PC-9 (cell line): ENCODE results near the gene GGCX. TPM values are rescaled to one million over a fixed set of nuclear protein-coding genes. Genes with fewer than 3 reads are reported as not detected.

Source experiments
- BruUV-seq: library from RNA; stranded (reverse); fragments of 400-500 nt; replicated peaks from 2 replicates; lab custom pipeline; 2021; lab: Mats Ljungman, UMichigan
- CTCF ChIA-PET: fragments of 300-600 bp; sonication (Branson Sonifier 250); formaldehyde crosslinking; loops from one replicate; lab custom pipeline; 2022; ENCODE audit warnings: antibody characterized with exemption; lab: Charles Lee
- POLR2A ChIA-PET: fragments of 300-600 bp; sonication (Branson Sonifier 250); formaldehyde crosslinking; loops from one replicate; lab custom pipeline; 2022; ENCODE audit warnings: antibody characterized with exemption; ENCODE audit not compliant: unreplicated experiment; lab: Charles Lee
- DNase-seq, 2 experiments: peaks; one replicate each; pipeline versions ENCODE4 v3.0.0 to v3.0.0-alpha.2; 2015 to 2022; ENCODE audit warnings: mixed read lengths in 1 of 2
- H2AFZ ChIP-seq: fragments of 200-600 bp; sonication (generic); 2 replicates; pipeline ENCODE4 v1.8.1; 2017; ENCODE audit warnings: antibody characterized with exemption
- H3F3A ChIP-seq: fragments of 200-600 bp; sonication (generic); 2 replicates; pipeline ENCODE4 v1.8.1; 2017; ENCODE audit warnings: antibody characterized with exemption, mild to moderate bottlenecking, low read depth; ENCODE audit not compliant: insufficient read depth
- H3K27ac ChIP-seq: fragments of 200-600 bp; sonication (generic); 2 replicates; pipeline ENCODE4 v1.6.1; 2016; ENCODE audit warnings: mixed run types
- H3K27me3 ChIP-seq: fragments of 200-600 bp; sonication (generic); 2 replicates; pipeline ENCODE4 v1.6.1; 2016; ENCODE audit warnings: low read depth, mixed run types; ENCODE audit not compliant: insufficient read depth
- H3K36me3 ChIP-seq: fragments of 200-600 bp; sonication (generic); 2 replicates; pipeline ENCODE4 v1.6.1; 2016; ENCODE audit warnings: low read depth, mixed run types
- H3K4me1 ChIP-seq: fragments of 200-600 bp; sonication (generic); replicated peaks from 2 replicates; pipeline ENCODE4 v1.6.1; 2016; ENCODE audit warnings: mixed run types; ENCODE audit not compliant: insufficient read depth
- H3K4me2 ChIP-seq: fragments of 200-600 bp; sonication (generic); 2 replicates; pipeline ENCODE4 v1.6.1; 2017; ENCODE audit warnings: mixed run types
- H3K4me3 ChIP-seq: fragments of 200-600 bp; sonication (generic); 2 replicates; pipeline ENCODE4 v1.6.1; 2016; ENCODE audit warnings: mixed run types
- H3K79me2 ChIP-seq: fragments of 200-600 bp; sonication (generic); 2 replicates; pipeline ENCODE4 v1.6.1; 2017; ENCODE audit warnings: low read depth, mixed run types
- H3K9me2 ChIP-seq: fragments of 200-600 bp; sonication (generic); 2 replicates; pipeline ENCODE4 v1.8.1; 2017; ENCODE audit warnings: mild to moderate bottlenecking; ENCODE audit not compliant: insufficient read depth
- H3K9me3 ChIP-seq: fragments of 200-600 bp; sonication (generic); 2 replicates; pipeline ENCODE4 v1.8.1; 2016; ENCODE audit warnings: low read depth; ENCODE audit not compliant: insufficient read depth
- H4K20me1 ChIP-seq: fragments of 200-600 bp; sonication (generic); 2 replicates; pipeline ENCODE4 v1.8.1; 2017; ENCODE audit not compliant: insufficient read depth
- EZH2 ChIP-seq: fragments of 200-600 bp; sonication (generic); IDR thresholded peaks from 2 replicates; pipeline ENCODE4 v1.8.0; 2017; ENCODE audit warnings: antibody characterized with exemption, low read depth
- intact Hi-C: fragments of 100-400 bp; cut with micrococcal nuclease; formaldehyde crosslinking; loops from one replicate; pipeline ENCODE4 v1.10.0; 2022; ENCODE audit not compliant: unreplicated experiment
- total RNA-seq: library from RNA; stranded (reverse); gene quantifications from 2 replicates; pipeline ENCODE4 v1.2.3, GENCODE V29; 2021
- TF ChIP-seq, protein P1 (sequence below): fragments of 200-600 bp; sonication (generic); conservative IDR thresholded peaks from 2 replicates; pipeline ENCODE4 v1.6.1; 2017; ENCODE audit warnings: mixed run types, antibody characterized with exemption, mild to moderate bottlenecking, moderate library complexity

Gene GGCX
- total RNA-seq, 1 experiment from 2014 or later, result 30.2 TPM

DNA sequence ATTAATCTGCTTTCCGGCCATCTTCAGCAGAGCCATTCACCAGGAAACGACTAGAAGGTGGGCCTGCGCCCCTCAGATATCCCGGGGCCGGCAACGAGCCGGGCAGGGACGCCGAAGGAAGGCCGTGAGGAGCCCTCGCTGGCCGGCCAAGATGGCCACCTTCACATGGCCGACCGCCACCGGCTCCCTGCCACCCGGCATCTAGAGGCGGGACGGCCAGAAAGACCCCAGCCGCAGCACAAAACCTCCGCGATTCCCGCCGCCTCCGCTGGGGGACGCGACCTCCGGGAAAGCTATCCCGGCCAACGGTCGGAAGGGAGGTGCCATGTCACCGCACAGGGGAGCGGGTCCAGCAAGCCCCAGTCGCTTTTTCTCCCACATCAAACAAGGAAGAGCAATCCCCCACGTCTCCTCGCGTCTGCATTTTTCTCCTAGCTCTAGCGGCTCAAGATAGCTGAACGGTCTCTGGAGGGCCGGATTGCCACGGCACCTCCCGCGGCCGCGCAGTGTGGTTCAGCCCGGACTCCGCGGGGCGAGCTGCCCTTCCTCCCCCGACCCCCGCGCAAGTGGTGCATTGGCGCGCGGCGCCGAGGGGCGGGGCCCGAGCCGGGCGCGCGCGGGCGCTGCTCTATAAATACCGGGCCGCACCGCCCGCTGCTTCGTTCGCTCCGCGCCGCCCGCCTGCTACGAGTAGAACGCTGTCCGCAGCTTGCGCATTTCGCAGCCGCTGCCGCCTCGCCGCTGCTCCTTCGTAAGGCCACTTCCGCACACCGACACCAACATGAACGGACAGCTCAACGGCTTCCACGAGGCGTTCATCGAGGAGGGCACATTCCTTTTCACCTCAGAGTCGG, 22.6 kb downstream of the GGCX start, which contains the start of gene MAT2A:
Gene MAT2A, plus strand, starts transcription at position 662 of the 854 bp plus-strand sequence. Its CDS starts 120 bp downstream, at position 782.
- H3K79me2 ChIP-seq, result peaks cover 77% of the 10 kb centered on the region
- POLR2A ChIA-PET, result interaction anchor here (0.5 to 1.2 kb wide), 18 partner anchors 11 to 567 kb away, joined by 3 to 39 read pairs (median 5); partner anchors contain the start of genes POLR1A, USP39 and VAMP8
- H3K4me2 ChIP-seq, result peak within 1 kb of the TSS; percentile 87
- no peaks in the 10 kb centered on the region for H3K9me3 ChIP-seq
- peak within 1 kb of the TSS; percentile 83 for H2AFZ ChIP-seq
- peak within 1 kb of the TSS; percentile 97 for H3K27ac ChIP-seq
- no TSS peak for BruUV-seq
- peaks cover 40% of the 10 kb centered on the region for H3K36me3 ChIP-seq
- peaks cover 52% of the 10 kb centered on the region for H3F3A ChIP-seq
- intact Hi-C loops, result loop anchor here (1.0 to 2.0 kb wide), 2 partner anchors 34 to 118 kb away; no protein-coding TSS in a partner anchor
- peak; percentile 81 to 91 for DNase-seq
- CTCF ChIA-PET, result interaction anchor here (0.6 to 0.9 kb wide), 2 partner anchors 148 to 478 kb away, joined by 5 to 8 read pairs; no protein-coding TSS in a partner anchor
- peaks cover 38% of the 10 kb centered on the region for H3K4me1 ChIP-seq
- H3K27me3 ChIP-seq, result no peaks in the 10 kb centered on the region
- no peaks in the 10 kb centered on the region for H3K9me2 ChIP-seq
- H4K20me1 ChIP-seq, result peaks cover 43% of the 10 kb centered on the region
- peak within 1 kb of the TSS; percentile 100 for H3K4me3 ChIP-seq
- no peak for TF ChIP-seq EZH2
- TF ChIP-seq, protein P1, sequence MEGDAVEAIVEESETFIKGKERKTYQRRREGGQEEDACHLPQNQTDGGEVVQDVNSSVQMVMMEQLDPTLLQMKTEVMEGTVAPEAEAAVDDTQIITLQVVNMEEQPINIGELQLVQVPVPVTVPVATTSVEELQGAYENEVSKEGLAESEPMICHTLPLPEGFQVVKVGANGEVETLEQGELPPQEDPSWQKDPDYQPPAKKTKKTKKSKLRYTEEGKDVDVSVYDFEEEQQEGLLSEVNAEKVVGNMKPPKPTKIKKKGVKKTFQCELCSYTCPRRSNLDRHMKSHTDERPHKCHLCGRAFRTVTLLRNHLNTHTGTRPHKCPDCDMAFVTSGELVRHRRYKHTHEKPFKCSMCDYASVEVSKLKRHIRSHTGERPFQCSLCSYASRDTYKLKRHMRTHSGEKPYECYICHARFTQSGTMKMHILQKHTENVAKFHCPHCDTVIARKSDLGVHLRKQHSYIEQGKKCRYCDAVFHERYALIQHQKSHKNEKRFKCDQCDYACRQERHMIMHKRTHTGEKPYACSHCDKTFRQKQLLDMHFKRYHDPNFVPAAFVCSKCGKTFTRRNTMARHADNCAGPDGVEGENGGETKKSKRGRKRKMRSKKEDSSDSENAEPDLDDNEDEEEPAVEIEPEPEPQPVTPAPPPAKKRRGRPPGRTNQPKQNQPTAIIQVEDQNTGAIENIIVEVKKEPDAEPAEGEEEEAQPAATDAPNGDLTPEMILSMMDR, result peak; percentile 69

DNA sequence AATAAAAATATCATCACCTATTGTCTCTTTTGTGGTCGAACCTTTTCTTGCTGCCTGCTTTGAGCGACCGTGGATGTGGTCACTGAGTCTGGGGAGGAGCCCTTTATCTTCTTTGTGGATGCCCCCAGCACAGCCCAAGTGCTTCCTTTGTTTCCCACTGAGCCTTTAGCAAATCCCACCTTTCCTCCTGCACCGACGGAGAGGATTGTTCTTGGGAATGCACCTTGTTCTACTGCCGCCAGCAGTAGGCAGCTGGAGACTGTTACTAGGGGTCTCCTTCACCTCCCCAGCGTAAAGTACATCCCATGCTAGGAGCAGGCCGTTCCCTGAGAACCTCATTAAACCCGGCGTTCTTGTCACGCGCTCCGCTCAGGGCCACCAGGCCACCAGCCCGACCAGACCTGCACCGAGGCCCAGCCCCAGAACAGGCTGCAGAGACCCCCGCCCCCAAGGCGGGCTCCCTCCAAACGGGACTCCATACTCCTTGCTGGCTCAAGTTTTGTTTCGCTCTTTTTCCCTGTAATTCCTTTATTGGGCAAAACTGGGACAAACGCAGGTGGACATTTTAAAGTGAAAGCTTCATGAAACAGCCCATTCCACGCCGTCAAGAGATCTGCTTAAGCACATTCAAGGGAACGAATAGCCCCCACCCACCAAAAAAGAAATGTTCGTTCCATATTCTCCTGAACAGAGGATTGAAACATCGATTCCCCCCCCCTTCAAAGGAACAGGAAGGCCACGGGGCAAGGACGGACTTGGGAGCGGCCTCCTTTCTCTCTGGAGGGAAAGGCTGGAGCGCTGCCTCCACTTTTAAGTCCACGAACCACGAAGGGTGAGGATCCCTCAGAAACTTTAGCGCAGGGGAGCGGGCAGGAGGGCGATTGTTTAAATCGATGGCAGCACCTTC, 23.4 kb downstream of the GGCX start:
- POLR2A ChIA-PET, result interaction anchor here (0.6 to 0.9 kb wide), 4 partner anchors 35 to 568 kb away, joined by 4 to 12 read pairs (median 6); partner anchors contain the start of genes POLR1A and RNF181
- CTCF ChIA-PET, result no interaction called here
- no peak for DNase-seq

More for the DNA sequence above, 23.4 kb downstream of the GGCX start:
- Histone ChIP-seq H3K27me3 (no peaks in the 10 kb centered on the region), H3K9me2 (no peaks in the 10 kb centered on the region), H3K4me3 (peak overlapping the region; percentile 100), H3K4me2 (peak overlapping the region; percentile 87), H4K20me1 (peaks cover 35% of the 10 kb centered on the region), H3K27ac (peak overlapping the region; percentile 97), H3K36me3 (peaks cover 31% of the 10 kb centered on the region), H3K79me2 (peaks cover 69% of the 10 kb centered on the region), H3K4me1 (peaks cover 32% of the 10 kb centered on the region), H2AFZ (peak overlapping the region; percentile 83), H3K9me3 (no peaks in the 10 kb centered on the region), H3F3A (peaks cover 43% of the 10 kb centered on the region)
- TSS peak; percentile 81 for BruUV-seq
- intact Hi-C loops, result loop anchor here (2.0 kb wide), 1 partner anchor 33 kb away; no protein-coding TSS in a partner anchor
- no peak for TF ChIP-seq EZH2
- TF ChIP-seq, protein P1, result no peak
